Panc1 (cell line): Measurements from ENCODE around the gene GAB3. TPM values are rescaled to one million over a fixed set of nuclear protein-coding genes. Genes with fewer than 3 reads are reported as not detected.

ENCODE experiments used
- ATAC-seq: fragments of 200-7000 bp; cut with Tn5 transposase; 2 replicates; pipeline ENCODE4 v1.9.1; 2020; ENCODE audit warnings: mild to moderate bottlenecking, moderate library complexity
- BruUV-seq: library from RNA; stranded (reverse); fragments of 400-500 nt; replicated peaks from 2 replicates; lab custom pipeline; 2021; lab: Mats Ljungman, UMichigan
- CTCF ChIA-PET: fragments of 300-600 bp; sonication (Branson Sonifier 250); formaldehyde crosslinking; loops from one replicate; lab custom pipeline; 2022; ENCODE audit warnings: antibody characterized with exemption; lab: Charles Lee
- POLR2A ChIA-PET: fragments of 300-600 bp; sonication (Branson Sonifier 250); formaldehyde crosslinking; loops from one replicate; lab custom pipeline; 2022; ENCODE audit warnings: antibody characterized with exemption; lab: Charles Lee
- DNase-seq: peaks from one replicate; pipeline ENCODE4 v3.0.0-alpha.2; 2010; ENCODE audit warnings: low read depth, low spot score
- H3K27ac ChIP-seq: 2 replicates; pipeline ENCODE4 v1.5.1; 2011; ENCODE audit warnings: mild to moderate bottlenecking, low read length, inconsistent platforms
- H3K27me3 ChIP-seq: fragments of 200-500 bp; sonication (Bioruptor generic); 2 replicates; pipeline ENCODE4 v1.6.0; 2014; ENCODE audit warnings: low read length, inconsistent platforms; ENCODE audit not compliant: control insufficient read depth, insufficient read depth
- H3K36me3 ChIP-seq: fragments of 200-500 bp; sonication (Bioruptor generic); 2 replicates; pipeline ENCODE4 v1.5.1; 2014; ENCODE audit warnings: inconsistent platforms, mild to moderate bottlenecking, low read length, moderate library complexity; ENCODE audit not compliant: control insufficient read depth, insufficient read depth
- H3K4me1 ChIP-seq: 2 replicates; pipeline ENCODE4 v1.5.1; 2011; ENCODE audit warnings: inconsistent platforms, mild to moderate bottlenecking, low read length, moderate library complexity; ENCODE audit not compliant: control insufficient read depth, insufficient read depth
- H3K4me3 ChIP-seq, 2 experiments: 2 replicates each; pipeline ENCODE4 v1.5.1; 2011 to 2012; ENCODE audit warnings: low read depth in 2 of 2, low read length in 2 of 2, mild to moderate bottlenecking in 2 of 2, inconsistent platforms in 1 of 2, moderate library complexity in 1 of 2
- H3K9me3 ChIP-seq: fragments of 200-500 bp; sonication (Bioruptor generic); 2 replicates; pipeline ENCODE4 v1.5.1; 2014; ENCODE audit warnings: low read depth, mild to moderate bottlenecking, inconsistent platforms, low read length, moderate library complexity; ENCODE audit not compliant: control insufficient read depth, insufficient read depth
- CTCF ChIP-seq: fragments of 450-650 bp; IDR thresholded peaks from 2 replicates; pipeline ENCODE4 v1.5.1; 2017; ENCODE audit warnings: mild to moderate bottlenecking
- POLR2AphosphoS5 ChIP-seq: IDR thresholded peaks from 2 replicates; pipeline ENCODE4 v1.6.1; 2012; ENCODE audit warnings: mild to moderate bottlenecking, low read depth, low read length, moderate library complexity
- SIN3A ChIP-seq: IDR thresholded peaks from 2 replicates; pipeline ENCODE4 v1.6.1; 2012; ENCODE audit warnings: low read depth, mild to moderate bottlenecking, low read length, moderate library complexity, borderline replicate concordance; ENCODE audit not compliant: insufficient read depth
- TCF7L2 ChIP-seq: IDR thresholded peaks from 2 replicates; pipeline ENCODE4 v1.6.1; 2011; ENCODE audit warnings: mild to moderate bottlenecking, low read depth, low read length, inconsistent platforms
- in situ Hi-C: cut with HindIII; loops from 2 replicates; pipeline ENCODE4 v1.10.0; 2016; ENCODE audit warnings: low sequenced_read_pairs, low pct_unique_long_range_greater_than_20kb
- intact Hi-C: fragments of 100-400 bp; cut with micrococcal nuclease; formaldehyde crosslinking; loops from one replicate; pipeline ENCODE4 v1.10.0; 2022; ENCODE audit not compliant: unreplicated experiment
- total RNA-seq: library from RNA; stranded (reverse); gene quantifications from one replicate; pipeline ENCODE4 v1.2.1, GENCODE V29; 2021; ENCODE audit not compliant: unreplicated experiment
- TF ChIP-seq, protein P1 (sequence below), 2 experiments: IDR thresholded peaks; 2 replicates each; pipeline ENCODE4 v1.6.1; 2011 to 2012; ENCODE audit warnings: low read depth in 2 of 2, control low read depth in 1 of 2, low read length in 1 of 2, mild to moderate bottlenecking in 1 of 2, moderate library complexity in 1 of 2; ENCODE audit not compliant: insufficient read depth in 1 of 2

GAB3 gene
- total RNA-seq, 1 experiment from 2014 or later, result 8.2 TPM

- ChIA-PET CTCF (no interaction called here), POLR2A (no interaction called here)
- Histone ChIP-seq H3K36me3 (no peaks in the 10 kb centered on the region), H3K9me3 (no peaks in the 10 kb centered on the region), H3K4me1 (peaks cover 7% of the 10 kb centered on the region), H3K27ac (no peak overlapping the region), H3K4me3 (no peak overlapping the region), H3K27me3 (no peaks in the 10 kb centered on the region)
- intact Hi-C loops, result loop anchor here (10.0 kb wide), 1 partner anchor 86 kb away; no protein-coding TSS in a partner anchor
- in situ Hi-C loops, result no loop called here
- BruUV-seq, result no TSS peak
- TF ChIP-seq TCF7L2 (no peak), POLR2AphosphoS5 (no peak), CTCF (no peak), SIN3A (no peak)
- TF ChIP-seq, protein P1, sequence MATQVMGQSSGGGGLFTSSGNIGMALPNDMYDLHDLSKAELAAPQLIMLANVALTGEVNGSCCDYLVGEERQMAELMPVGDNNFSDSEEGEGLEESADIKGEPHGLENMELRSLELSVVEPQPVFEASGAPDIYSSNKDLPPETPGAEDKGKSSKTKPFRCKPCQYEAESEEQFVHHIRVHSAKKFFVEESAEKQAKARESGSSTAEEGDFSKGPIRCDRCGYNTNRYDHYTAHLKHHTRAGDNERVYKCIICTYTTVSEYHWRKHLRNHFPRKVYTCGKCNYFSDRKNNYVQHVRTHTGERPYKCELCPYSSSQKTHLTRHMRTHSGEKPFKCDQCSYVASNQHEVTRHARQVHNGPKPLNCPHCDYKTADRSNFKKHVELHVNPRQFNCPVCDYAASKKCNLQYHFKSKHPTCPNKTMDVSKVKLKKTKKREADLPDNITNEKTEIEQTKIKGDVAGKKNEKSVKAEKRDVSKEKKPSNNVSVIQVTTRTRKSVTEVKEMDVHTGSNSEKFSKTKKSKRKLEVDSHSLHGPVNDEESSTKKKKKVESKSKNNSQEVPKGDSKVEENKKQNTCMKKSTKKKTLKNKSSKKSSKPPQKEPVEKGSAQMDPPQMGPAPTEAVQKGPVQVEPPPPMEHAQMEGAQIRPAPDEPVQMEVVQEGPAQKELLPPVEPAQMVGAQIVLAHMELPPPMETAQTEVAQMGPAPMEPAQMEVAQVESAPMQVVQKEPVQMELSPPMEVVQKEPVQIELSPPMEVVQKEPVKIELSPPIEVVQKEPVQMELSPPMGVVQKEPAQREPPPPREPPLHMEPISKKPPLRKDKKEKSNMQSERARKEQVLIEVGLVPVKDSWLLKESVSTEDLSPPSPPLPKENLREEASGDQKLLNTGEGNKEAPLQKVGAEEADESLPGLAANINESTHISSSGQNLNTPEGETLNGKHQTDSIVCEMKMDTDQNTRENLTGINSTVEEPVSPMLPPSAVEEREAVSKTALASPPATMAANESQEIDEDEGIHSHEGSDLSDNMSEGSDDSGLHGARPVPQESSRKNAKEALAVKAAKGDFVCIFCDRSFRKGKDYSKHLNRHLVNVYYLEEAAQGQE (IDR thresholded peaks at IDR 0.05; ENCODE audit: insufficient read depth in 1 of 2, low read depth in 2 of 2, low read length in 1 of 2), result no peak
- no peak for DNase-seq
- no peak for ATAC-seq
Measured at GRCh38 chrX:154758696-154759095, 7.8 kb upstream of the GAB3 start.

- H3K4me1 ChIP-seq, result peaks cover 35% of the 10 kb centered on the region
- DNase-seq, result no peak
- no peaks in the 10 kb centered on the region for H3K36me3 ChIP-seq
- intact Hi-C loops (loop anchor here (10.0 kb wide), 1 partner anchor 93 kb away; no protein-coding TSS in a partner anchor), in situ Hi-C loops (no loop called here)
- H3K4me3 ChIP-seq, result peak overlapping the region; percentile 61 to 78
- TF ChIP-seq CTCF (no peak), SIN3A (no peak), TCF7L2 (no peak)
- TF ChIP-seq, protein P1 (IDR thresholded peaks at IDR 0.05; ENCODE audit: insufficient read depth in 1 of 2, low read depth in 2 of 2, low read length in 1 of 2), result no peak
- BruUV-seq, result no TSS peak
- ChIA-PET CTCF (interaction anchor here (0.6 to 0.7 kb wide), 2 partner anchors 98 to 476 kb away, joined by 3 to 5 read pairs; no protein-coding TSS in a partner anchor), POLR2A (interaction anchor here (1.5 kb wide), 1 partner anchor 20 kb away, joined by 4 read pairs; no protein-coding TSS in a partner anchor)
- H3K27ac ChIP-seq, result peak overlapping the region; percentile 74
- no peak for ATAC-seq
- H3K9me3 ChIP-seq, result no peaks in the 10 kb centered on the region
- H3K27me3 ChIP-seq, result no peaks in the 10 kb centered on the region
Measured at GRCh38 chrX:154751669-154752271, 893 bp upstream of the GAB3 start.
